Effector CD4-positive, alpha-beta T cell (primary cell): Measurements from ENCODE around the gene DUOXA1. TPM values are rescaled to one million over a fixed set of nuclear protein-coding genes. Genes with fewer than 3 reads are reported as not detected.

Experiments used
- DNase-seq: peaks from one replicate; pipeline ENCODE4 v3.0.0-alpha.2; 2020
- total RNA-seq: gene quantifications from one replicate; lab custom pipeline; 2026; lab: John Stamatoyannopoulos, UW

Gene DUOXA1, protein sequence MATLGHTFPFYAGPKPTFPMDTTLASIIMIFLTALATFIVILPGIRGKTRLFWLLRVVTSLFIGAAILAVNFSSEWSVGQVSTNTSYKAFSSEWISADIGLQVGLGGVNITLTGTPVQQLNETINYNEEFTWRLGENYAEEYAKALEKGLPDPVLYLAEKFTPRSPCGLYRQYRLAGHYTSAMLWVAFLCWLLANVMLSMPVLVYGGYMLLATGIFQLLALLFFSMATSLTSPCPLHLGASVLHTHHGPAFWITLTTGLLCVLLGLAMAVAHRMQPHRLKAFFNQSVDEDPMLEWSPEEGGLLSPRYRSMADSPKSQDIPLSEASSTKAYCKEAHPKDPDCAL
- total RNA-seq = not detected

- no peak for DNase-seq
Observed at GRCh38 chr15:45129651-45130129, at the start of gene DUOXA1, which contains the start of gene DUOX1. Gene DUOXA1, minus strand, starts transcription at chr15:45129879. Its CDS starts 6,865 bp downstream, at chr15:45123014. Gene DUOX1, plus strand, starts transcription at chr15:45129994. Its CDS starts 1,973 bp downstream, at chr15:45131967.

- DNase-seq = no peak
Observed at GRCh38 chr15:45177285-45177684, 47.6 kb upstream of the DUOXA1 start.

DNA sequence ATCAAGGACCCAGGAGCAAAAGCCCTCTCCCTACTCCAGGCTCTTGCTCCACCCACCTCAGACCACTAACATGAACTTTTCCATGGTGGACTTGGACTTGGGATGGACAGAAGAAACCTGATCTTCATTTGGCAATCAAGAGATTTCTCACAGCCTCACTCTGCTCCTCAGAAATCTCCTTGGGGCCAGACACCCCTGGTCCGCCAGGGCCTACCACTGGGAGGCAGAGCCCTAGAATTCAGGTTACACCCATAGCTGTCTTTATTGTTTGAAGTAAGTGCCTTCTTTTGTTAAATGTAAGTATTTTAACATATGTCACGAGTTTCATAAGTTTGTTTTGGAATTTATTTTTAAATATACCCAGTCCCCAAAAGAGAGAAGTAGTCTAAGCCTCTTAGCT is 44.9 kb upstream of the DUOXA1 start:
- DNase-seq = no peak

- no peak for DNase-seq
Observed at GRCh38 chr15:45174069-45174468, 44.4 kb upstream of the DUOXA1 start.

- DNase-seq = no peak
Observed at GRCh38 chr15:45171912-45172311, 42.2 kb upstream of the DUOXA1 start.

GRCh38 chr15:45169608-45170480 is 40.2 kb upstream of the DUOXA1 start:
- no peak for DNase-seq

- DNase-seq = no peak
Observed at GRCh38 chr15:45168751-45169551, 39.3 kb upstream of the DUOXA1 start.

DNA sequence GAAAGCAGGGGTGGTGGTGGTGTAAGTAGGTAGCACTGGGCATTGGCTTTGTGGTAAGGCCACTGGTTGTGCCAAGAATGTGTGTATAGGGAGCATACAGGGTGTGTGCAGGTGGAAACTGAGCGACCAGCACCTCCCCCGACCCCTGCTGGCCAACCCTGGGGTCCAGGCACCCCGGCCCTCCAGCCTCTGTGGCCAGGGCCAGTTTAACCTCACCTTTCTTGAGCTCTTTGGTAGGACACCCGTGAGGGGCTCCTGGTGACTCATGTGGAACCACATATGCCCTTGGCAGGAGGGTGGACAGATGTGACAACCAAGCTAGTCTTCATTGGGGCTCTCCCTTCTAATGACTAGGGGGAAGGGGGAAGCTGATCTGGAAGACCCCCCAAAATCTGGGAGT is 38.6 kb upstream of the DUOXA1 start:
- no peak for DNase-seq

- DNase-seq = no peak
Observed at GRCh38 chr15:45167631-45168205, 38.0 kb upstream of the DUOXA1 start.

DNA sequence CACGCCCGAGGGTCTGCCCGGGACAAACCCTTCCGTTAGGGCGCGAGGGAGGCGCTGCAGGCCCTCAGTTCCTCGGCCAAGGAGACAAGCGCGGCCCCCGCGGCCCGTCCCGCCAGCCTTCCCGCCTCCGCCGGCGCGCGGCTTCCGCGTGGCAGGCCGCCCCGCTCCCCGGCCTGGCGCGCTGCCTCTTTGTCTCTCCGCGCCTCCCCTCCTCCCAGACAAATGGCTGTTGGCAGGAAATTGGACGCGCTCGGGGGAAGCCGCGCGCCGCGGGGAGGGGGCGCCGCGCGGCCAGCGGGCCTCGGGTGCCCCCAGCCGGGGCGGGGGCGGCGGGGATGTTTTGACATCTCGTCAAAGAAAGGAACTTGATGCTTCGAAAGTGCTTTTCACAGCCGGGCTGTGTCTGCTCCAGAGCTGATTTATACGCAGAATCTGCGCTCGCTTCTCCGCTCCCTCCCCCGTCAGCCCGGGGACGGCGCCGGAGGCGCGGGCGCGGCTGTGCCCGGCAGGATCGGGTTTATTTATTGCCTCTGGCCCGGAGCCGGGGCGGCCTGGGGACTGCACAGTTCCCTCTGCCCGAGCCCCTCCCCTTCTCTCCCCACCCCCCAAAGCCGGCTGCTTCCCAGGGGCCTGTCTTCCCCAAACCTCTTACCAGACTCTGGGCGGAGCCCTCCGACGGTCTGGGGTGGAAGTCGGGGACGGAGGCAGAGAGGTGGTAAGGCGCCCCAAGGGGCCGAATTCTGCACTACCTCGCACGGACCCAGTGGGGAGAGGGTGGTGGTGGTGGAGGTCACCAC is 37.4 kb upstream of the DUOXA1 start:
- DNase-seq = peak; percentile 68

GRCh38 chr15:45165536-45165935 is 35.9 kb upstream of the DUOXA1 start:
- no peak for DNase-seq

GRCh38 chr15:45164914-45165313 is 35.2 kb upstream of the DUOXA1 start:
- DNase-seq = no peak

- no peak for DNase-seq
Observed at GRCh38 chr15:45163508-45163856, 33.8 kb upstream of the DUOXA1 start.

- DNase-seq = peak; percentile 40
Observed at GRCh38 chr15:45162771-45163507, 33.3 kb upstream of the DUOXA1 start.

DNA sequence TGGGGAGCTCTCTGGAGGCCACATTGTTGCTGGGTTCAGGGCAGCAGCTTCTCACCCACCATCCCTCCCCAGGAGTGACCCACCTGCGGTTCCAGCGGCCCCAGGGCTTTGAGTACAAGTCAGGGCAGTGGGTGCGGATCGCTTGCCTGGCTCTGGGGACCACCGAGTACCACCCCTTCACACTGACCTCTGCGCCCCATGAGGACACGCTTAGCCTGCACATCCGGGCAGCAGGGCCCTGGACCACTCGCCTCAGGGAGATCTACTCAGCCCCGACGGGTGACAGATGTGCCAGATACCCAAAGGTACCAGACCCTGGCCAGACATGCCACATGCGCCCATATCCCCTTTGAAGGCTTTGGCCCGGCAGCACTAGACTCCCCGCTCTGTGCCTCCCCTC is 32.0 kb upstream of the DUOXA1 start:
- DNase-seq = no peak

DNA sequence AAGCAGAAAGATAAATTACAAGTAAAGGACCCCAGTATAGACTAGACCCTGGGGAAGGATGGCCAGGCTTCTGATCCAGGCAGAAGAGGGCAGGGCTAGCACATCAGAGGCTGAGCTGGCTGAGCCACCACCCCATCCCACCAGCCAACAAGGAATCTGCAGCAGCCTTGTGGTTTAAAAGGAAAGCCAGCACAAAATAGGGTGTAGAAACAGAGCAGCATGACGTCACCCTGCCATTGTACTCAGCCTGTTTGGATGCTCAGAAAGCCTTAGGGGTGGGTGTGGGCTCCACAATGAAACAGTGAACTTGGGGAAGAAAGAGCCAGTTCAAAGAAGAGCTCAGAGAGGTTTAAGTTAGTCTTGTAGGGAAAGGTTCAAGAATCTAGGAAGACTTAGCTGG is 28.3 kb upstream of the DUOXA1 start:
- no peak for DNase-seq

- DNase-seq = no peak
Observed at GRCh38 chr15:45156744-45157455, 27.2 kb upstream of the DUOXA1 start.

- no peak for DNase-seq
Observed at GRCh38 chr15:45155739-45156138, 26.1 kb upstream of the DUOXA1 start.

DNA sequence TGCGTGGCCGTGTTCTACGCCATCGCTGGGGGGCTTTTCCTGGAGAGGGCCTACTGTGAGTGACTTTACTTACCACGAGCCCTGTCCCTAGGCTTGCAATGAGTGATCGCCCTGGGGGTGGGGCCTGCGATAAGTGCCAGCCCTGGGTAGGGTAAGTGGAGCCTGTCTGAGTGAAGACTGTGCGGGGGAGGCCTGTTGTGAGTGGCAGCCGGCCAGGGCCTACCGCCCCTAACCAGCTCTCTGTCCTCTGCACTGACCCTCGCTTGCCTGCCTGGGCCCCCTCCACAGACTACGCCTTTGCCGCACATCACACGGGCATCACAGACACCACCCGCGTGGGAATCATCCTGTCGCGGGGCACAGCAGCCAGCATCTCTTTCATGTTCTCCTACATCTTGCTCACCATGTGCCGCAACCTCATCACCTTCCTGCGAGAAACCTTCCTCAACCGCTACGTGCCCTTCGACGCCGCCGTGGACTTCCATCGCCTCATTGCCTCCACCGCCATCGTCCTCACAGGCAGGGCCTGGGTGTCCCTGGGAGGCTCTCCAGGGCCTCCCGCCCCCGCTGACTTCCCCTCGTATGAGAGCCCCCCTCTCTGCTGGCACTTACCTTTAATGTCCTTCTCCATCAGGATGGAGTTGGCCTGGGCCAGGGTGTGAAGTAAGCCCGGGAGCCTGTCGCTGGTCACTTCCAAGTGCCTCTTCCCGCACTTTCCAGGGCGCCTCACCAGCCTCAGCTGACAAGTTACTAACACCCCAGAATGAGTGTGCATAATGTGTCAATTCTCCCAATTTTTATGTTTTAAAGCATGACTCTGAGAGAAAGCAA is 22.5 kb upstream of the DUOXA1 start:
- DNase-seq = no peak
